Measurements from ENCODE around the gene STK39.
A peak's percentile ranks its signal among the peaks of the same experiment; 100 is the strongest.

Gene STK39

DNA sequence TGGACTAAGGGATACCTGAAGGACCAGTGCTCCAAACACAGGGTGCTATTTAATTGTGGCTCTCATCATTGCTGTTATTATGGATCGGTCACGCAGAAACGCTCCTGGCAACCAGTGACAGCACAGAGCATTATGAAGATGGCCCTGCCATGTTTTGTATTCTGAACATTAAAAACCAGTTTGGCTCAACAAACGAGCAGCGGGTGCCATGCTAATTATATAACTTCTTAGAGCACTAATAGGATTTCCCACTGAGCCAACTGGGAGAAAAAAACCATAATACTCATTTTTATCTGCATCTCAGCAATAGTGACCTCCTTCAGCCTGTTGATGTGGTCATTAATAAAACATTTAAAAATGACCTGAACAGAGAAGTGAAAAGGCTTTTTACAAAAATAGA lies 212.8 kb downstream of the STK39 start:
- DNase-seq: no peak

GRCh38 chr2:168033966-168034365 lies 213.4 kb downstream of the STK39 start:
- no peak for DNase-seq

DNA sequence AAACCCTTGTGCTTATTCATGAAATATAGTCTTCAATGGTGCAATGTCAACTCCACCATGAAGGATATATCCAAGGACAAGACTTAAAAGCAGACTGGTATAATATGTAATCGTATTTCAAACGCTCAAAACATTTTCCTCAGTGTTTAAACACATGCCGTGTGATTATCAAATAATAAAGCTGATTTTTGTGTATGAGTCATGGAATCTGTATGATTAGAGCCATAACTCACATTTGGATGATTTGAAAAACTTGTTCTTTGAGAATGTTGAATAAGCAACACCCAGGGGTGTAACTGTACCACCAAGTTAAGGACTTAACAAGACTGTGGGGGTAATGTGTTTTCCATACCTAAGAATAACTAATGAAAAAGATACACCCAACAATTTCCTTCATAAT lies 215.3 kb downstream of the STK39 start:
- no peak for DNase-seq

DNA sequence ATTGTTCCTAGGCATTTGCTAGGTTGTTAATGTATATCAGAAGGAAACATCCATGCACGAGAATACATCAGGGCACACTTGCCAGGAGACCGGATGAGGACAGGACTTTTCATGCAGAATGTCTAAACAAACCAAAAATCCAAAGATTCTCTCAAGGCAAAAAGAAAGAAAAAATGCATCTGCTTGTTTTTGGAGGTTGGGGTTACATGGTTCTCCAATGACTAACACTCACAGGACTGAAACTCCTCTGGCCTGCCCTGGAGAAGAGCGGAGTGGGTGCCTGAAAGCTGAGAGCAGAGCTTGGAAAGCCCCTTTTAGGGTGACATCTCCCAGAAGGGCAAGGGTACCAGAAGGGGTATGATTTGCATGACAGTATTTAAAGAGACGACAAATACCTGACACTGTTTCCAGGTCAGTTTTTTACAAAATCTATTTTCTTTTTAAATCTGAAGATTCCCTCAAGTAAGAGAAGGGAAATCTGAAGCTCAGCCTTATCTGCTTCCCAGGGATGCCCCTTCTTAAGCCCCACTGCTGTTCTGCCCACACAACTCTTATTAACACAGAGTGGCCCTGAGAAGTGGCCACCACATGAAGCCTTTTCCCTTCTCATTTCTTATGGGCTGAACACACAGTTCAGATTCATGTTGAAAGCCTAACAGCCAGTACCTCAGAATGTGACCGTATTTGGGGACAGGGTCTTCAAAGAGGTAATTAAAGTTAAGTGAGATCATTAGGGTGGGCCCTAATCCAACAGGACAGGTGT lies 216.4 kb downstream of the STK39 start:
- no peak for DNase-seq

DNA sequence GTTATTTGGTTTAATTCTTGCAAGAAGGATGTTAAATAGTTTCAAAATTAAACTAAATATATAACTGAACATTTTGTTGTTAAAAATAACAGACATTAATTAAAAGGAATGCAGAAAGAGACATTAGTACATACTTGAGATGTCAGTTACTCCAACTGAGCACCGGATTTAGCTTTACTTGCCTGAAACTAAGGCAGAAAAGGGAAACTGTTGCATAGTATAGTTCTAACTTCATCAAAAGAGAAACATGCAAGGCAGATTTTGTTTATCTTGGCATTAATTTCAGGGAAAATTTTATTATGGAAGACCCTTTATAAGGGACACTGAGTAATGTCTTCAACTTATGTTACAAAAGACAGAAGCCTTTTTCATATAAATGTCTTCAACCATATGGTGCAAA lies 218.3 kb downstream of the STK39 start:
- DNase-seq: no peak

DNA sequence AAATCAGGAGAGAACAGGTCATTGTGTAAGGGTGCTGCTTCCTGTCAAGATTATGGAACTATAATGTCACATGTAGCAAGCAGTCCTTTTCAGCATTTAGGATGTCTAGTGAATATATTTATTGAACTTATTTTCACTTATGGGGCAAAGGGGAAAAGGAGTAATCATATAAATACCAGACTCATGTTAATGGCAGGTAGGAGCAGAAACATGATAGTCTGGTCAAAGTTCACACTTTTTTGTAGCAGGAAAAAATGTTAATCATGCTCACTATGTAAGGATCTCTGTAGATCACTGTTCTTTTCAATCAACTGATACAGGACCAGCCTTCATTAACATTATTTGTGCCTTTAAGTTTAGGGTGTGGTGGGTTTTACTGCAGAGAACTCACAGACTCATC lies 219.0 kb downstream of the STK39 start:
- no peak for DNase-seq

- DNase-seq: no peak
These were observed 221.8 kb downstream of the STK39 start for GRCh38 chr2:168025487-168026202.

GRCh38 chr2:168024459-168024858 lies 222.9 kb downstream of the STK39 start:
- DNase-seq: no peak

- no peak for DNase-seq
These were observed 225.4 kb downstream of the STK39 start for GRCh38 chr2:168021800-168022587.

DNA sequence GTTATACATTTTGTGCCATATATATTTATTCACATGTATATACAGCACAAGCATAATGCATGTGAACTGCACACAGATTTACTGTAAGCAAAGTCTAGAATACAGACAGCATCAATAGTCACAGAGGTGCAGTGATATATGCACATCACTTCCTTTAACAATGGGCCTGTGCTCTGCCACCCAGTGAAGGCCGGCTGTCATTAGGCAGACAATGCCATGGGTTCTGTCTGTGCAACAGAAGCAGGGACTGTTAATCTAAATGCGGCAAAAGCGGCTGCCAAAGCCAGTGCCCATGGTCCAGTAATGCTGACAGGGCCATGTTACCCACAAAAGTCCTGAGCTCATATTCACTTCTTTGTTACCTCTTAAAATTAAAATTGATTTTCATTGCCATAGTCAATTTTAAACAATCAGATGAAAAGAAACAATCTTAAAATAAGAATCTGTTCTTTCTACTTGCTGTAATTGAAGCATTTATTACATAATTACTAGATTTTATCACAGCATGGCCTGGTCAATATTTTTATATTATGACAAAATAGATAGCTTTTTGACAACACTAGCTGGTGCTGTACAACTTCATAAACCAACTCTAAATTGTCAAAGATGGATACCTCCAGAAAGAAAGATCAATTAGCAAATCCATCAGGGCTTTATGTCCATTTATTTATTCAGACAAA lies 232.0 kb downstream of the STK39 start:
- no peak for DNase-seq

DNA sequence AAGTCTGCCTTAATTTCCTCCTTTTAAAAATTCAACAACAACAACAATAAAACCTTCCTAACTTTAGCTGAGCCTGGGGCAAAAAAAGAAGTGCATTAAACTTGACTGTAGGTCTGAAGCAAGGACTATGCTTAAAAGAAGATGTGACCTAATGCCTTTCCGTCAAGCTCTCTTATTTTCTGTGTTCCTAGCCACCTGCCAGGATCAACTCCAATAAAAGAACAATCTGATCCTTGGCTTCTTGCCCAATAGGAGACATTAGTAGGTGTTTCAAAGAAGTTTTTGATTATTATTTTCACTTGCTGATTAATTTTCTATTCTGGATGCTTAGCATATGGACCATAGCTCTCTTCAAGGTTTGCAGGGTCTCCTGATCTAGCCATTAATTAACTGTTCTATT lies 237.5 kb downstream of the STK39 start:
- no peak for DNase-seq

DNA sequence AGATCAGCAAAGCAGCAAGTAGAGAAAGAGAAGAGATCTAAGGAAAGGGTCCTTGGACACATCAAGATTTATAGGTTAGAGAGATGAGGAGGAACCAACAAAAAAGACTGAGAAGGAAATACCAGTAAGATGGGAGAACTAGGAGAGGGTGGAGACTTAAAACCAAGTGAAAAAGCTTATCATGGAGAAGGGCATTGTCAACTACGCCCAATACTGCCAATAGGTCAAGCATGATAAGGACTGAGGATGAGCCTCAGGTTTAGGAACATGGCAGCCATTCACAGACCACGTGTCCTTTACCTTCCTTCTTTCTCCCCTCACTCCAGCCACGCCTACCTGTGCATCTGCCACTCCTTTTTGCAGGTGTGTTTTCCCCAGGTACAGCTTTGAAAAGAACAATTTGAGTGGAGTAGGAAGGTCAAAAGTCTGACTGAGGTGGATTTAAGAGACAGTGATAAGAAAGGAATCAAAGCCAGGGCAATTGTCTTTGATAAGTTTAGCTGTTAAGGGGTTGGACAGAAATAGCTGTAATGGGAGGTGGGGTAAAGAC lies 238.7 kb downstream of the STK39 start:
- DNase-seq: no peak

GRCh38 chr2:168006498-168006897 lies 240.9 kb downstream of the STK39 start:
- no peak for DNase-seq

DNA sequence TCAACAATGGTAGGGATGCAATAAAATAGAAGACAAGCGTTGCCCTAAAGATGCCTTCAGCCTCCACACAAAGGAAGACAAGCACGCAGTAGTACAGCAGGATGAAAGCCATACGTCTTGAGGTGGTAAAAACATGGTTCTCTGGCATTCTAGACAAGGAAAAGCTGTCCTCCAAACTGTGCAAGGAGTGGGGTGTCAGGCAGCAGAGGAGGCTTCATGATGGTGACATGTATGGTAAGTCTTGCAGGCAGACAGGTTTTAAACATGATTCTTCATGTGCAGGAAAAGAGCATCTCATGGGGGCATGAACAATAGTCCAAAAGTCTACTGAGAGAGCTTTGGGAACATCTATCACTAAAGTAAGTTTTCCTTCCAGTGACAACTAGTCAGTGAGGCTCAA lies 241.8 kb downstream of the STK39 start:
- no peak for DNase-seq

GRCh38 chr2:168003876-168004275 lies 243.5 kb downstream of the STK39 start:
- DNase-seq: no peak

DNA sequence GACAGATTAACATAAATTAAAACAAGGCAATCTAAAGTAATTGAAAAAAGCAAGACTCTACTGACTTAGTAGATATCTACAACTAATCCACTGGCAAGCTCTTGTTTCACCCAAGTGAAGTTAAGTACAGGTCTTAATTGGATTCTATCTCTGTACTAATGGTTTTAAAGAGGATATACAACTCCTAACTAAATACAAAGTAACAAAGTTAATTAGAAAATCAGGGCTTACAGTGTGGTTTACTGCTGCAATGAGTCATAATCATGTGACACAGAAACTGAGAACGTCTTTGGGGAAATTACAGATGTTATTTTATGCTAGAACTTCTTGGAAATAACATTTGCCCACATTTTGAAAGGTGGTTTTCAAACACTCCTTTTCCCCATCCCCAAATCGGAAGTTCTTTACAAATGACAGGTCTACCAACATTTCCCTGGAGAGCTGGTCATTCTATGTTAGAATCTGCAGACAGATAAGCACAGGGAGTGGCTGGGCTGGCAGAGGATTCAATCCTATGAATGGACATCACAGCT lies 245.3 kb downstream of the STK39 start:
- peak; percentile 51 for DNase-seq

DNA sequence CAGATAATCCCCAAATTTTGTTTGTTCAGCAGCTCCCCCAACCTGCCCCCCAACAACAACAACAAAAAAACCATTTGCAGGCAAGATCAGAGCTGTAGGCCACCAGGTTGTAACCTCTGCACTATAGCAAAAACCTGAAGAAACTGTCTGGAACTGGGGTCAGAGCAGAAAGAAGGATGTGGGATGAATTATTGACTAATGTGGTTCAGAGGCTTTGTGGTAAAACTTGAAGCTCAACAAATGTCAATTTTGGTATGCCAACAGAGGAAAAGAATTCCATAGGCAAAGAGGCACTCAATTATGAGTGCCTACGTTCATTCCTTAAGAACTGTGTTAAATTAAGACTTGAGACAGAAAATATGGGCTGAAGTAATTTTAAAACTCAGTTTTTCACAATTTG lies 255.1 kb downstream of the STK39 start:
- no peak for DNase-seq

DNA sequence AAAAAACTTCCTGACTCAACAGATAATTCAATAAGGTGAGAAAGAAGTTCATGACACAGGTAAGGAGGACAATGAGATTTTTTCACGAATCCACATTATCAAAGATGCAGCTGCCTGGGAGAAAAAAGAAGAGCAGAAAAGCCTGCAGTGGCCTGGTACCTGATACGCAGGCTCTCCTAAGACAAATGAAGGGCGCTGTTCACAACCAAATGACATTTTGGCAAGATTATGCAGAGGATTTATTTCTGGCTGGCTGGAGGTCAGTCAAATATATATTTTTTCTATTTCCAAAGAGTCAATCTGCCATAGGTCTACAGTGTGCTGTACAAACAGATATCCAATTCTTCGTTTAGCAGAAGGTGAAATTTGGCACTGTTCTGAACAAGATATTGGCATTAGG lies 257.3 kb downstream of the STK39 start:
- no peak for DNase-seq

GRCh38 chr2:167988296-167988695 lies 259.1 kb downstream of the STK39 start:
- no peak for DNase-seq

GRCh38 chr2:167987558-167987957 lies 259.8 kb downstream of the STK39 start:
- no peak for DNase-seq

DNA sequence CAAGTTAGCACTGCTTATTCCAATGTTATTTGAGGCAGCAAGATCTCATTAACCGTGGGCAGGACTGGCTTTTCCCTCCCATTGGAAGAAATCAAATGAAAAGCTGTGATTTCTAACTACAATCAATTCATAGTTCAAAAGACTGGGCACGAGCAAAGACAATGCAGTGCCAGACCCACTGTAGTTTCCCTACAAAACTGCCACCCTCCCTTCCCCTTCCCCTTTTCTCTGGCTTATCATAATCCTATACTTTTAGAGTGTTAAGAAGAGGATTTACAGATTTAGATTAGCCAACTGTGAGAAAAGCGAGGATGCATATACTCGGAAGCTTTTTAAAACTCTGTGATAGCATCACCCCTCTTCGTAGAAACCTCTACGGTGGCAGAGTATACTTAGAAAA lies 260.4 kb downstream of the STK39 start:
- DNase-seq: no peak

DNA sequence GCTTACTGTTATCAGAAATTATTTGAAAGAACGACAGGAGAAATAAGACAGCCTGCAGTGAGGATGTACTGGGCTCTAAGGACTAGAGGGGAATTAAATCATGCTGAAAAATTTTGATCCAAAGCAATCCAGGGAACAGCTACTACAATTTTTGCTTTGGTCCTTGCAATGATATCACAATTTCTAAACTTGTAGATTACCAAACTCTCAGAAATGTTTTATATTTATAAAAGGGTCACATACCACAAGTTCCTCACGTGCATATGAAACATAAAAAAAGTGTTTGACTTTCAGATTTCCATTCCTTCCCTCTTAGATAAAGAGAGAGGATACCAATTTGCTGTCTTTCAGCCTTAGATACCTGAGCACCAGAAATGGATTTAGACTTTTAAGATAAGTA lies 261.2 kb downstream of the STK39 start:
- DNase-seq: no peak

DNA sequence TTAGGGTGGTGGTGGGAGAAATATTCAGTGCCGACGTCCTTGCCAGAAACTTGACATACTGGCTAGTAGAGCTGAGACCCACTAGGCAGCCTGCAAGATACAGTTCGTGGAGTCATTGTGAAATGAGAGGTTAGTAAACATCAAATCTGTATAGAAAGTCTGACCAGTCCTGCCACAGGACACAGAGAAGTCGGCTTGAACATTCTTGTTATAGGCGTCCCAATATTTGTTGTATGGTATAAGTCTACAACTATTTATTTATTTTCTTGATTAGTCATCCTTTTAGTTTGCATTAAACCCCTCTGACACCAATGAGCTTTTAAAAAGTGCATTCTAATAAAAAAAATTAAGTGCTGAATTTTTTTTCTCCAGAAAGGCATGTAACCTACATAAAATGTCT lies 265.4 kb downstream of the STK39 start:
- no peak for DNase-seq

All from OCI-M1 (cell line).